Loucy (cell line): Measurements from ENCODE around the gene GRK3.

Experiments used
- H2AFZ ChIP-seq: fragments of 200-600 bp; sonication (generic); 2 replicates; pipeline ENCODE4 v1.6.0; 2016; ENCODE audit warnings: antibody characterized with exemption, mild to moderate bottlenecking, low read length, moderate library complexity
- H3F3A ChIP-seq: fragments of 200-600 bp; 2 replicates; pipeline ENCODE4 v1.6.0; 2016; ENCODE audit warnings: antibody characterized with exemption, low read depth, mild to moderate bottlenecking
- H3K27me3 ChIP-seq: fragments of 200-600 bp; sonication (generic); 2 replicates; pipeline ENCODE4 v1.6.1; 2014; ENCODE audit warnings: low read length, mild to moderate bottlenecking; ENCODE audit not compliant: insufficient read depth, poor library complexity, severe bottlenecking
- H3K36me3 ChIP-seq: fragments of 200-600 bp; sonication (generic); 2 replicates; pipeline ENCODE4 v1.6.1; 2016; ENCODE audit warnings: low read length; ENCODE audit not compliant: insufficient read depth
- H3K4me1 ChIP-seq: fragments of 200-600 bp; sonication (generic); 2 replicates; pipeline ENCODE4 v1.5.1; 2014; ENCODE audit warnings: low read length, mild to moderate bottlenecking; ENCODE audit not compliant: insufficient read depth, poor library complexity, severe bottlenecking
- H3K4me2 ChIP-seq: fragments of 200-600 bp; sonication (generic); 2 replicates; pipeline ENCODE4 v1.6.0; 2014; ENCODE audit warnings: antibody characterized with exemption, low read length, low read depth, mild to moderate bottlenecking; ENCODE audit not compliant: poor library complexity, severe bottlenecking
- H3K4me3 ChIP-seq: fragments of 200-600 bp; sonication (generic); 2 replicates; pipeline ENCODE4 v1.5.1; 2014; ENCODE audit warnings: low read length, mild to moderate bottlenecking, mixed read lengths; ENCODE audit not compliant: poor library complexity, severe bottlenecking
- H3K79me2 ChIP-seq: fragments of 200-600 bp; sonication (generic); 2 replicates; pipeline ENCODE4 v1.6.1; 2014; ENCODE audit warnings: low read length; ENCODE audit not compliant: insufficient read depth
- H3K9ac ChIP-seq: fragments of 200-600 bp; sonication (generic); 2 replicates; pipeline ENCODE4 v1.6.0; 2014; ENCODE audit warnings: mild to moderate bottlenecking, low read depth, low read length, moderate library complexity; ENCODE audit not compliant: poor library complexity, severe bottlenecking
- H3K9me2 ChIP-seq: fragments of 200-600 bp; sonication (generic); replicated peaks from 2 replicates; pipeline ENCODE4 v1.6.1; 2016; ENCODE audit warnings: low read depth, low read length, mixed read lengths
- H3K9me3 ChIP-seq: fragments of 200-600 bp; sonication (generic); 2 replicates; pipeline ENCODE4 v1.6.1; 2014; ENCODE audit warnings: mild to moderate bottlenecking, antibody characterized with exemption, low read length, low read depth; ENCODE audit not compliant: insufficient read depth
- H4K20me1 ChIP-seq: fragments of 200-600 bp; sonication (generic); 2 replicates; pipeline ENCODE4 v1.6.0; 2014; ENCODE audit warnings: antibody characterized with exemption, low read length, mild to moderate bottlenecking; ENCODE audit not compliant: insufficient read depth, poor library complexity, severe bottlenecking
- CTCF ChIP-seq: fragments of 200-600 bp; sonication (generic); conservative IDR thresholded peaks from 2 replicates; pipeline ENCODE4 v1.5.1; 2014; ENCODE audit warnings: mild to moderate bottlenecking, antibody characterized with exemption, low read length
- EZH2phosphoT487 ChIP-seq: fragments of 200-600 bp; IDR thresholded peaks from 2 replicates; pipeline ENCODE4 v1.6.1; 2018; ENCODE audit warnings: antibody characterized with exemption, mild to moderate bottlenecking, moderate library complexity, borderline replicate concordance

GRK3 gene

GRCh38 chr22:25672289-25673084 lies 108.0 kb downstream of the GRK3 start:
- Histone ChIP-seq H3K36me3 (peaks cover 76% of the 10 kb centered on the region), H3K9me2 (no peaks in the 10 kb centered on the region), H3K4me1 (no peaks in the 10 kb centered on the region), H3K27me3 (no peaks in the 10 kb centered on the region), H4K20me1 (peaks cover 27% of the 10 kb centered on the region), H3K4me3 (no peak overlapping the region), H3K9ac (no peak overlapping the region), H2AFZ (no peak overlapping the region), H3K79me2 (peaks cover 34% of the 10 kb centered on the region), H3F3A (0 out of 2 replicates have a peak, but pooled peaks cover 2% of the 10 kb centered on the region), H3K4me2 (no peak overlapping the region), H3K9me3 (no peaks in the 10 kb centered on the region)
- TF ChIP-seq CTCF (no peak), EZH2phosphoT487 (no peak)

- Histone ChIP-seq H3K4me3 (no peak overlapping the region), H3K9ac (no peak overlapping the region), H4K20me1 (peaks cover 16% of the 10 kb centered on the region), H3K36me3 (peaks cover 72% of the 10 kb centered on the region), H3K27me3 (no peaks in the 10 kb centered on the region), H3K9me2 (no peaks in the 10 kb centered on the region), H3K9me3 (no peaks in the 10 kb centered on the region), H3K4me2 (no peak overlapping the region), H2AFZ (no peak overlapping the region), H3K4me1 (no peaks in the 10 kb centered on the region), H3K79me2 (peaks cover 21% of the 10 kb centered on the region), H3F3A (0 out of 2 replicates have a peak, but pooled peaks cover 3% of the 10 kb centered on the region)
- no peak for TF ChIP-seq EZH2phosphoT487
- no peak for TF ChIP-seq CTCF
These were observed 109.2 kb downstream of the GRK3 start for GRCh38 chr22:25673713-25674112.

GRCh38 chr22:25677631-25678030 lies 113.2 kb downstream of the GRK3 start:
- TF ChIP-seq CTCF = no peak
- Histone ChIP-seq H2AFZ (no peak overlapping the region), H3K4me2 (no peak overlapping the region), H3F3A (0 out of 2 replicates have a peak, but pooled peaks cover 3% of the 10 kb centered on the region), H3K36me3 (peaks cover 84% of the 10 kb centered on the region), H3K4me1 (no peaks in the 10 kb centered on the region), H3K9me2 (no peaks in the 10 kb centered on the region), H3K9me3 (no peaks in the 10 kb centered on the region), H3K79me2 (peaks cover 22% of the 10 kb centered on the region), H4K20me1 (peaks cover 9% of the 10 kb centered on the region), H3K27me3 (no peaks in the 10 kb centered on the region), H3K4me3 (no peak overlapping the region), H3K9ac (no peak overlapping the region)
